SH-SY5Y (cell line): Measurements from ENCODE around the gene ACBD6.

ENCODE experiments used
- GATA2 ChIP-seq: IDR thresholded peaks from 2 replicates; pipeline ENCODE4 v1.6.1; 2011; ENCODE audit warnings: mild to moderate bottlenecking, low read depth, low read length
- GATA3 ChIP-seq: IDR thresholded peaks from 2 replicates; pipeline ENCODE4 v1.6.1; 2011; ENCODE audit warnings: low read depth, mild to moderate bottlenecking, low read length, moderate library complexity

DNA sequence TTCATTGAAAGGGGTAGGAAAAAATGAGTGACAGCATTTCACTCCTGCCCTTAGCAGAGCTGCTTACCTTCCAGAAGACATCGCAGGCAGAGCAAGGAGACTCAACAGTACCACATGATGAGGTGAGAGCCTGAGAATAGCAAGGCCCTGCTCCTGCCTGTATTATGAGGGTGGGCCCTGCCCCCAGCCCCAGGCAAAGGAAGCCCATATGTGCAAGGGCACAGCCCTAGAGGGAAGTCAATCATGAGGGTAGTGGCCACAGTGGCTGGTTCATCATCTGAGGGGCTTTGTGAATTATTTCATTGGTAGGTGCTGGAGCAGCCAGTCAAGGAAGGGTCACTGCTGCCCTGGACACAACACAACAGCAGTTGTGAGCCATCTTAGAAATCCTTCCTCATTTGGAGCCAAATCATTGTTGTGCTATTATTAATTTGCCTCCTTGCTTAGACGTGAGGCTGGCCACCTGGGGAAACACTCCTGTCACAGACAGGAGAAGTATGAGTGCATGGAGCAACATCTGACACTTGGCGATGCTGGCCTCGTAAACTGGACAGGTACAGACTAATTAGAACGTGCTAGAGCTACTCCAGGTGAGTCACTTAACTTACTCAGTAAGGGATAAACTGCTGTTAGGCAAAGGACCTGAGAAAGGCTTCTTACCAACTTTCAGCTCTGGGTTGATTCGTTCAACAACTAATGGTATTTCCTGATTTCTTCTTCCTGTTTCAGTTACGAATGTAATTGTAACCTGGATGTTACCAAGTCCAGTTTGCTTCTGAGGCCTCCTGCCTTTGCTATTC, 22.7 kb upstream of the ACBD6 start:
- TF ChIP-seq GATA3 (no peak), GATA2 (no peak)
